ENCODE results near the gene FRAT2.

The FRAT2 gene, protein sequence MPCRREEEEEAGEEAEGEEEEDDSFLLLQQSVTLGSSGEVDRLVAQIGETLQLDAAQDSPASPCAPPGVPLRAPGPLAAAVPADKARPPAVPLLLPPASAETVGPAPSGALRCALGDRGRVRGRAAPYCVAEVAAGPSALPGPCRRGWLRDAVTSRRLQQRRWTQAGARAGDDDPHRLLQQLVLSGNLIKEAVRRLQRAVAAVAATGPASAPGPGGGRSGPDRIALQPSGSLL

GRCh38 chr10:97334370-97335175 is at the start of gene FRAT2:
TSS of gene FRAT2 (minus strand) at chr10:97334729. CDS start at chr10:97334572, 157 bp downstream.
- DNase-seq, result peak; percentile 94

GRCh38 chr10:97384156-97384555 is 49.6 kb upstream of the FRAT2 start:
- DNase-seq, result no peak

DNA sequence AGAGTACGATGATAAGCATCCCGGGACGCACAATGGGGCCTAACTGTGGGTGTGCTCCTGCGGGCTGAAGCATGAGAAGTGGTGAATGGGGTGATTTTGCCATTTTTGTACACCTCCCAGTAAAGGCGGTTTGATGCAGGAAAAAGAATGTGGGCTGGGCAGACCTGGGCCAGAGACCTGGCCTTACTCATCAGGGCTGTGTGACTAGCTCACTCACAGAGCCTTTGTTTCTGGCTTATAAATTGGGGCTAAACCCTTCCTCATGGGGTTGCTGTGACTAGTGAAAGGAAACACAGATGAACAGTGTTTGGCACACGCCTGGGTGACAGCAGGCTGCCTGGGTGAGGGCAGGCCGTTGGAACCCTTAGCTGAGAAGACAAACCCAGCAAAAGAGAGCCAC is 48.6 kb upstream of the FRAT2 start:
- no peak for DNase-seq

GRCh38 chr10:97381626-97382025 is 47.1 kb upstream of the FRAT2 start:
- no peak for DNase-seq

DNA sequence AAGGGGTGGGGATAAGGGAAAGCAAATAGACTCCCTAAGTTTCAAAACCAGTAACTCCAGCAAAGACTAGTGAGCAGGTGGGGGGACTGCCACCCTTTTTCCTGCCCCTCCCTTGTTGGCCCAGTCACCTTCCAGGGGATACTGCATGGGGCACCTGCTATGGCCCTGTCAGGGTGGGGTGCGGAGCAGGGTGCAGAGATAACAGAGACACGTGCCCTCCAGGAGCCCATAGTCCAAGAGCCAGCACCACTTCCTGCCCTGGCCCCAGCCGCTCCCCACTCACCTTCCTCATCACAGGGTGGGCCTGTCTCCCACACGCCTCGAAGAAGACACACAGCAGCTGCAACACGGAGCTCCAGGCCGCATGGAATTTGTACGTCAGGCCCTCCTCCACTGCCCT is 46.0 kb upstream of the FRAT2 start:
- DNase-seq, result no peak

GRCh38 chr10:97378933-97379921 is 44.7 kb upstream of the FRAT2 start:
- DNase-seq, result no peak

DNA sequence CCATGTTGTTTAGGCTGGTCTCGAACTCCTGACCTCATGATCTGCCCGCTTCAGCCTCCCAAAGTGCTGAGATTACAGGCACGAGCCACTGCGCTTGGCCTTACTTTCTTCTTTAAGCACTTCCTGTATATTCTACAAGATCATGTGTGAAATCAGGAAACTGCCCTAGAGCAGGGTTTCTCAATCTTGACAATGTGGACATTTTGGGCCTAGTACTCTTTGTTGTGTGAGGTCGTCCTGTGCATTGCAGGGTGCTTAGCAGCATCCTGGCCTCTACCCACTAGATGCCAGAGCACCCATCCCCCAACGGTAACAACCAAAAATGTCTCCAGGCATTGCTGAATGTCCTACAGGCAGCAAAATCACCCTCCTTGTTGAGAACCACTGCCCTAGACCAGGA is 41.9 kb upstream of the FRAT2 start:
- no peak for DNase-seq

DNA sequence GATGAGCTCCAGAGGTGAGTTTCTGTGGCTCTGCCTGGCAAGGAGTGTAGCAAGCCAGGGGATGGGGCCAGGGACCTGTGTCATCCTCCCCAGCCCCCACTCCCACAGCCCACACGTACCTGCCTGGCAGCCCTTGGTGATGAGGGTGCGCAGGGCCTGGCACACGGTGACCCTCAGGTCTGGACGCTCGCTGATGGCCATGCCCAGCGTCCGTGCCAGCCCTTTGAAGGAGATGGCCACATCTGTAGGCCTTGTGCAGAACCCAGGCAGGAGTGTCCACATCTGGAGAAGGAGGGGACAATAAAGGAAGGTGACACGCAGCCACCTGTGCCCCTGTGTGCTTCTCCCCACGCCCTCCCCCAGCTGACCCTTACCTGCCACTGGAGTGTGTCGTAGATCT is 38.9 kb upstream of the FRAT2 start:
- no peak for DNase-seq

GRCh38 chr10:97372233-97372875 is 37.8 kb upstream of the FRAT2 start:
- no peak for DNase-seq

GRCh38 chr10:97371696-97372095 is 37.2 kb upstream of the FRAT2 start:
- no peak for DNase-seq

DNA sequence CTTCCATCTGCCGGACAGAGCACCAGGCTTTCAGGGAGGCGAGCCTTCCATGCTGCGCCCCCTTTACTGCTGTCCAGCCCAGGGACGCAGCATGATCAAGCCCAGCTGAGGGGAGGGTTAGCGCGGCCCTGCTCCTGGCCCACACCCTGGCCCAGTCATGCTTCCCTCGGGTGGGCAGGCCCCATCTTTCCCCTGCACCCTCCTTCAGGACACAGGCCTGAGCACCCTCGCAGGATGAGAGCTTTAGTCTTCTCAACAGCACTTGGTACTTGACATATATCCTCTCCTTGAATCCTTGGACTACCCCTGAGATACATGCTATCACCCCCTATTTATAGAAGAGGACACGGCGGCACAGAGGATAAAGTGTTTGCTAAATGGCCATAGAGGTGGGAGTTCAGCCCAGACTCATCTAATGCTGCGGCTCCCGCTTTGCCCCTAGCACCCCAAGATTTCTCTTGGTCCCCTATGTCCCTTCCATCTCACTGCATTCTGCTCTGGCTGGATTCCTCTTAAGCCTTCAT is 32.7 kb upstream of the FRAT2 start:
- no peak for DNase-seq

GRCh38 chr10:97366572-97366971 is 32.0 kb upstream of the FRAT2 start:
- DNase-seq, result no peak

DNA sequence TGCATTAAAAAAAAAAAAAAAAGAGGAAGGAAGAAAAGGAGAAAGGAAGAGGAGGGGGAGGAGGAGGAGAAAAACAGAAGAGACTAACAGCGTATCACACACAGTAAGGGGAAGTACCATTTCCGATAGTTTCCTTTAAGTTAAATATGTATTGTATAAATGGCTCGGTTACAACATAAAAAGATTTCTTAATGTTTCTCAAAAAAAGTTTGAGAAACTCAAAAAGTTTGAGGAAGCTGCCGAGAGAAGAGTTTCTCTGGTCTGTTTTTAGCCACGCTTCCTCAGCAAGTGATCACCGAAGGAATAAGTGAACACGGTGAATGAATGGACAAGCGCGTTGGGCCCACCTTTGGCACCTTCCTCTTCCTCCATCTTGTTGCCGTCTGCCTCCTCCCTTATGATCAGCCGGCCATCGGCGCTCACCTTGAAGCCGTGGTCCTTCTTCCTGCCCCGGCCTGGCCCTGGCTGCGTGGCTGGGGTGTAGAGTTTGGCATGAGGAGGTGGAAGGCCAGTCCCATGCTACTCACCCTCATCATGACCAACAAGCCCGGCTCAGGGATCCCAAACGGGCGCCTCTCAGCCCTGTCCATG is 31.3 kb upstream of the FRAT2 start:
- no peak for DNase-seq

DNA sequence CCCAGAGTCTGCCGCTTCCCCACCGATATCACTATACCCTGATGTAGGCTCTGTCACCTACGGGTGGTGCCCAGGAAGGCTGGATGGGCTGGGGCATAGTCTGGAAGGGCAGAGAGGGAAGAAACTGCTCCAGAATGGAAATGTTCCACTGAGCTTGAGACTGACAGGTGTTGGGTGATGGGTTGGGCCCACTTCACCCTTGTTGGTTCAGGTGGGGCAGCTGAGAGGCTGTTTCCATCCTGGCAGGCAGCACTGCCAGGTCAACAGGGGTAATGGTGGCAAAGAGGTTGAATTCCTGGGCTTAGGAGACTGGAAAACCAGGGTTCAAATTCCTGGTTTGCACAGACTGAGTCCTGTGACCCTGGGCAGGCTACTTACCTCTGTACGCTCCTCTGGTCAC is 28.5 kb upstream of the FRAT2 start:
- DNase-seq, result no peak

GRCh38 chr10:97362310-97363033 is 27.9 kb upstream of the FRAT2 start:
- DNase-seq, result no peak

DNA sequence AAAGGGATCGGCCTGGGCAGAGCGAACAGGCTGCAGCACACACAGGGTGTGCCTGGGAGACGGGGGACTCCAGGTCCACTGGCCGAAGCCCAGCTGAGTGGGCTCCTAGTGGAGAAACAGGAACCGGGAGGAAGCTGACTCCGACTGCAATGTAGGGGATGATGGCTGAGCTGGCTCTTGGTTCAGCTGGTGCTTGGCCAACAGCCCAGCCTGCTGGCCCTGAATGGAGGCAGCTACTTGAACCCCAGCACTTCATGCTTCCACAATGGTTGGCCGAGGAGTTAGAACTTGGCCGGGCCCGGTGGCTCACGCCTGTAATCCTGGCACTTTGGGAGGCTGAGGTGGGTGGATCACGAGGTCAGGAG is 27.0 kb upstream of the FRAT2 start:
- no peak for DNase-seq

GRCh38 chr10:97360705-97361536 is 26.4 kb upstream of the FRAT2 start:
- DNase-seq, result no peak

GRCh38 chr10:97358781-97359180 is 24.3 kb upstream of the FRAT2 start:
- DNase-seq, result no peak

GRCh38 chr10:97358349-97358748 is 23.8 kb upstream of the FRAT2 start:
- no peak for DNase-seq

- DNase-seq, result no peak
These were observed 22.4 kb upstream of the FRAT2 start for GRCh38 chr10:97356918-97357317.

All from femur (tissue), 1 donor.